ENCODE results near the gene OR2L8. TPM values are rescaled to one million over a fixed set of nuclear protein-coding genes. Genes with fewer than 3 reads are reported as not detected.

The OR2L8 gene
- total RNA-seq, 1 experiment from 2014 or later: not detected

GRCh38 chr1:247942624-247943023, 6.0 kb upstream of the OR2L8 start:
- Histone ChIP-seq H3K9me2 (replicated peaks; ENCODE audit: low read length) (no peaks in the 10 kb centered on the region), H3F3A (ENCODE audit: low read length, unreplicated experiment) (no peaks in the 10 kb centered on the region), H3K9ac (ENCODE audit: low read length) (no peak overlapping the region), H3K79me2 (ENCODE audit: low read length) (no peaks in the 10 kb centered on the region), H3K4me2 (ENCODE audit: low read length) (no peak overlapping the region), H2AFZ (ENCODE audit: low read length) (no peak overlapping the region), H4K20me1 (ENCODE audit: low read length) (no peaks in the 10 kb centered on the region), H3K27ac (ENCODE audit: low read length) (no peak overlapping the region), H3K4me3 (ENCODE audit: low read length) (no peak overlapping the region), H3K27me3 (ENCODE audit: low read length) (no peaks in the 10 kb centered on the region), H3K9me3 (ENCODE audit: low read length) (no peaks in the 10 kb centered on the region), H3K36me3 (ENCODE audit: low read depth, low read length) (no peaks in the 10 kb centered on the region), H3K4me1 (ENCODE audit: insufficient read depth, low read length) (no peaks in the 10 kb centered on the region)
- no peak for TF ChIP-seq EZH2phosphoT487 (IDR thresholded peaks at IDR 0.05; ENCODE audit: borderline replicate concordance, low read length)
- TF ChIP-seq EZH2 (IDR thresholded peaks at IDR 0.05; ENCODE audit: low read length, unreplicated experiment): no peak
- TF ChIP-seq CTCF (conservative IDR thresholded peaks at IDR 0.05; ENCODE audit: low read depth, low read length): no peak
- intact Hi-C loops (cut with micrococcal nuclease): no loop called here
- ChIA-PET POLR2A (ENCODE audit: unreplicated experiment) (no interaction called here), CTCF (no interaction called here)
- ATAC-seq (no peak), DNase-seq (no peak)
- no TSS peak for BruUV-seq (replicated peaks)

GRCh38 chr1:247953408-247953807, 4.8 kb downstream of the OR2L8 start:
- CTCF ChIA-PET: no interaction called here
- no peaks in the 10 kb centered on the region for H3K79me2 ChIP-seq (ENCODE audit: low read length)
- H3K36me3 ChIP-seq (ENCODE audit: low read depth, low read length): no peaks in the 10 kb centered on the region
- no peak overlapping the region for H2AFZ ChIP-seq (ENCODE audit: low read length)
- BruUV-seq (replicated peaks): no TSS peak
- no peaks in the 10 kb centered on the region for H4K20me1 ChIP-seq (ENCODE audit: low read length)
- H3F3A ChIP-seq (ENCODE audit: low read length, unreplicated experiment): no peaks in the 10 kb centered on the region
- H3K9ac ChIP-seq (ENCODE audit: low read length): no peak overlapping the region
- POLR2A ChIA-PET (ENCODE audit: unreplicated experiment): no interaction called here
- no peak overlapping the region for H3K27ac ChIP-seq (ENCODE audit: low read length)
- H3K9me2 ChIP-seq (replicated peaks; ENCODE audit: low read length): no peaks in the 10 kb centered on the region
- H3K4me2 ChIP-seq (ENCODE audit: low read length): no peak overlapping the region
- H3K4me1 ChIP-seq (ENCODE audit: insufficient read depth, low read length): no peaks in the 10 kb centered on the region
- no peaks in the 10 kb centered on the region for H3K27me3 ChIP-seq (ENCODE audit: low read length)
- no peak for ATAC-seq
- no peak for DNase-seq
- no peak for TF ChIP-seq CTCF (conservative IDR thresholded peaks at IDR 0.05; ENCODE audit: low read depth, low read length)
- no peak for TF ChIP-seq EZH2 (IDR thresholded peaks at IDR 0.05; ENCODE audit: low read length, unreplicated experiment)
- TF ChIP-seq EZH2phosphoT487 (IDR thresholded peaks at IDR 0.05; ENCODE audit: borderline replicate concordance, low read length): no peak
- no peaks in the 10 kb centered on the region for H3K9me3 ChIP-seq (ENCODE audit: low read length)
- intact Hi-C loops (cut with micrococcal nuclease): no loop called here
- no peak overlapping the region for H3K4me3 ChIP-seq (ENCODE audit: low read length)

DNA sequence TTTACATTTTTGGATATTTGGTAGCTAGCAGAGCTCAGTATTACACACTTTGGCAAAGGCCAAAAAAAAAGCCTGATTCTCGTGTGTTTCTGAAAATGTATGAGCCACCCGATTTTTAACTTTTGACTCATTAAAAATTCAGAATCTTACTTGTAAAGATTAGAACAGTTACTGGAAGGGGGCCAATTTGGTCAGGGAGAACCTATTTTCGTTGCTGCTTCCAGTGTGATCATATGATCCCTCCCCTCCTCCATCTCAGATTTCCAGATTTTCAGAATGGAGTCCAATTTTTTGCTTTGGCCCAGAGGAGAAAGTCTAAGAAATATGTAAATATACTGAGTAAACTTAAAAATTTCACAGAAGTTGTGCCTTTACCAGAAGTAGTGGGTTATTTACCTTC, 13.1 kb downstream of the OR2L8 start:
- Histone ChIP-seq H3K9me3 (ENCODE audit: low read length) (no peaks in the 10 kb centered on the region), H3K4me3 (ENCODE audit: low read length) (no peak overlapping the region), H2AFZ (ENCODE audit: low read length) (peak overlapping the region; percentile 19), H3K9me2 (replicated peaks; ENCODE audit: low read length) (no peaks in the 10 kb centered on the region), H3K79me2 (ENCODE audit: low read length) (no peaks in the 10 kb centered on the region), H3K36me3 (ENCODE audit: low read depth, low read length) (no peaks in the 10 kb centered on the region), H3K4me1 (ENCODE audit: insufficient read depth, low read length) (peaks cover 11% of the 10 kb centered on the region), H3K27ac (ENCODE audit: low read length) (no peak overlapping the region), H3K4me2 (ENCODE audit: low read length) (peak overlapping the region; percentile 37), H3F3A (ENCODE audit: low read length, unreplicated experiment) (no peaks in the 10 kb centered on the region), H4K20me1 (ENCODE audit: low read length) (no peaks in the 10 kb centered on the region), H3K9ac (ENCODE audit: low read length) (no peak overlapping the region), H3K27me3 (ENCODE audit: low read length) (no peaks in the 10 kb centered on the region)
- no TSS peak for BruUV-seq (replicated peaks)
- CTCF ChIA-PET: no interaction called here
- intact Hi-C loops (cut with micrococcal nuclease): no loop called here
- TF ChIP-seq EZH2phosphoT487 (IDR thresholded peaks at IDR 0.05; ENCODE audit: borderline replicate concordance, low read length) (no peak), CTCF (conservative IDR thresholded peaks at IDR 0.05; ENCODE audit: low read depth, low read length) (no peak), EZH2 (IDR thresholded peaks at IDR 0.05; ENCODE audit: low read length, unreplicated experiment) (no peak)
- POLR2A ChIA-PET (ENCODE audit: unreplicated experiment): no interaction called here
- ATAC-seq (peak; percentile 58), DNase-seq (peak; percentile 86)

Measured in PC-3 (cell line).